A549 (cell line): Measurements from ENCODE around the gene SLC6A12. TPM values are rescaled to one million over a fixed set of nuclear protein-coding genes. Genes with fewer than 3 reads are reported as not detected.
A peak's percentile ranks its signal among the peaks of the same experiment; 100 is the strongest.

Experiments
- ATAC-seq, 2 experiments: fragments of 200-7000 bp in 1 of 2; fragments of >200 bp in 1 of 2; cut with Nextera tagmentation in 1 of 2; cut with Tn5 transposase in 1 of 2; 3 replicates each; pipeline versions ENCODE4 v1.8.0 to v1.9.1; 2018 to 2020; ENCODE audit warnings: mild to moderate bottlenecking in 1 of 2, moderate library complexity in 1 of 2
- CTCF ChIA-PET: fragments of 300-600 bp; sonication (Branson Sonifier 250); formaldehyde crosslinking; extraction: SDS; loops from one replicate; lab custom pipeline; 2021; ENCODE audit warnings: antibody characterized with exemption, inconsistent platforms; lab: Yijun Ruan, JAX
- POLR2A ChIA-PET: fragments of 350-600 bp; formaldehyde crosslinking; extraction: SDS; loops from one replicate; lab custom pipeline; 2021; ENCODE audit warnings: antibody characterized with exemption, inconsistent platforms; lab: Yijun Ruan, JAX
- DNase-seq, 2 experiments: peaks; one replicate each; pipeline versions ENCODE4 v3.0.0 to v3.0.0-alpha.2; 2011 to 2016; ENCODE audit warnings: low read depth in 1 of 2, low spot score in 1 of 2
- FAIRE-seq: peaks from 2 replicates; lab custom pipeline; 2011; peaks lifted over from hg19 to GRCh38; lab: Jason Lieb, UNC
- H3K27ac ChIP-seq, 2 experiments: fragments of >200 bp; sonication (Bioruptor Twin); formaldehyde crosslinking; 3 replicates each; pipeline ENCODE4 v1.5.1; 2016 to 2017
- H3K4me1 ChIP-seq: fragments of >200 bp; sonication (Bioruptor Twin); formaldehyde crosslinking; 3 replicates; pipeline ENCODE4 v1.6.1; 2016
- H3K4me2 ChIP-seq: fragments of >200 bp; sonication (Bioruptor Twin); formaldehyde crosslinking; 3 replicates; pipeline ENCODE4 v1.6.1; 2016
- H3K4me3 ChIP-seq: fragments of >200 bp; sonication (Bioruptor Twin); formaldehyde crosslinking; 3 replicates; pipeline ENCODE4 v1.5.1; 2016
- H3K9me3 ChIP-seq: fragments of >200 bp; sonication (Bioruptor Twin); formaldehyde crosslinking; 3 replicates; pipeline ENCODE4 v1.6.1; 2016
- ATOH8 ChIP-seq: fragments of 250-450 bp; sonication (Bioruptor Pico); IDR thresholded peaks from 2 replicates; pipeline ENCODE4 v1.5.0; 2020; ENCODE audit warnings: low read depth, mild to moderate bottlenecking, moderate library complexity
- BHLHE40 ChIP-seq: IDR thresholded peaks from 2 replicates; pipeline ENCODE4 v1.6.1; 2012; ENCODE audit warnings: low read depth, low read length, inconsistent platforms
- CBX2 ChIP-seq: fragments of 200-600 bp; sonication (generic); IDR thresholded peaks from 2 replicates; pipeline ENCODE4 v1.6.1; 2016; ENCODE audit warnings: low read depth, mild to moderate bottlenecking, borderline replicate concordance
- CBX8 ChIP-seq: fragments of 200-600 bp; sonication (generic); IDR thresholded peaks from 2 replicates; pipeline ENCODE4 v1.6.1; 2016
- CEBPB ChIP-seq, 2 experiments: fragments of >200 bp in 1 of 2; sonication (Bioruptor Twin) in 1 of 2; formaldehyde crosslinking in 1 of 2; IDR thresholded peaks; 2 replicates each; pipeline ENCODE4 v1.6.1; 2012 to 2016
- E2F6 ChIP-seq: IDR thresholded peaks from 2 replicates; pipeline ENCODE4 v1.6.1; 2012; ENCODE audit warnings: low read depth, borderline replicate concordance
- EP300 ChIP-seq, 2 experiments: fragments of >200 bp; sonication (Bioruptor Twin); formaldehyde crosslinking; IDR thresholded peaks; 2 replicates in 1 of 2; 3 replicates in 1 of 2; pipeline ENCODE4 v1.6.1; 2016 to 2017
- ESRRA ChIP-seq: fragments of 150-350 bp; IDR thresholded peaks from 2 replicates; pipeline ENCODE4 v1.6.1; 2014; ENCODE audit warnings: mild to moderate bottlenecking, low read length, borderline replicate concordance
- FOSL2 ChIP-seq, 2 experiments: fragments of 450-650 bp in 1 of 2; fragments of >200 bp in 1 of 2; sonication (Bioruptor Twin) in 1 of 2; formaldehyde crosslinking; IDR thresholded peaks; 2 replicates each; pipeline versions ENCODE4 v1.5.0 to v1.6.1; 2016 to 2020; ENCODE audit warnings: mild to moderate bottlenecking in 1 of 2, moderate library complexity in 1 of 2
- JUNB ChIP-seq: fragments of >200 bp; sonication (Bioruptor Twin); formaldehyde crosslinking; IDR thresholded peaks from 2 replicates; pipeline ENCODE4 v1.6.1; 2016
- KDM1A ChIP-seq: fragments of 200-600 bp; sonication (generic); IDR thresholded peaks from 2 replicates; pipeline ENCODE4 v1.6.1; 2016; ENCODE audit warnings: low read depth, mild to moderate bottlenecking
- MAFK ChIP-seq: fragments of 450-650 bp; IDR thresholded peaks from 2 replicates; pipeline ENCODE4 v1.6.1; 2014; ENCODE audit not compliant: partially characterized antibody
- MAZ ChIP-seq: fragments of 150-350 bp; IDR thresholded peaks from 2 replicates; pipeline ENCODE4 v1.6.1; 2014; ENCODE audit warnings: antibody characterized with exemption, low read depth, low read length, borderline replicate concordance
- MYC ChIP-seq: IDR thresholded peaks from 2 replicates; pipeline ENCODE4 v1.6.1; 2012; ENCODE audit warnings: mild to moderate bottlenecking, inconsistent platforms, low read length, improper control_type of control experiment, borderline replicate concordance
- NR3C1 ChIP-seq: fragments of >200 bp; sonication (Bioruptor Twin); formaldehyde crosslinking; IDR thresholded peaks from 3 replicates; pipeline ENCODE4 v1.6.1; 2017
- RAD21 ChIP-seq, 2 experiments: fragments of >200 bp in 1 of 2; sonication (Bioruptor Twin) in 1 of 2; formaldehyde crosslinking in 1 of 2; IDR thresholded peaks in 1 of 2; conservative IDR thresholded peaks in 1 of 2; 2 replicates in 1 of 2; 3 replicates in 1 of 2; pipeline ENCODE4 v1.6.1; 2012 to 2018; ENCODE audit warnings: inconsistent platforms in 1 of 2
- SMC3 ChIP-seq: fragments of >200 bp; sonication (Bioruptor Twin); formaldehyde crosslinking; IDR thresholded peaks from 3 replicates; pipeline ENCODE4 v1.6.1; 2018; ENCODE audit warnings: inconsistent platforms
- TFCP2L1 ChIP-seq: fragments of 250-450 bp; sonication (Bioruptor Pico); IDR thresholded peaks from 2 replicates; pipeline ENCODE4 v1.5.0; 2021; ENCODE audit warnings: mild to moderate bottlenecking
- WGBS: methylation state at CpG from one replicate; pipeline ENCODE4 v1.1.6; 2017; ENCODE audit errors: missing lambda C conversion rate; 5-methylcytosine and 5-hydroxymethylcytosine counted together
- polyA plus RNA-seq, 4 experiments: library from polyadenylated mRNA; depleted of rRNA in 3 of 4; stranded (reverse); fragments of >200 nt; fragmentation: RNase III in 1 of 4; extraction: RNeasy Plus Mini Kit Qiagen cat#74134 plus additional on column Dnase treatment in 1 of 4; gene quantifications; 2 replicates in 3 of 4; 3 replicates in 1 of 4; pipeline ENCODE4 v1.2.3, GENCODE V29; 2011 to 2017
- TF ChIP-seq, protein P1 (sequence below): IDR thresholded peaks from 2 replicates; pipeline ENCODE4 v1.6.1; 2012
- TF ChIP-seq, protein P2 (sequence below): fragments of >200 bp; sonication (Bioruptor Twin); formaldehyde crosslinking; IDR thresholded peaks from 3 replicates; pipeline ENCODE4 v1.5.1; 2016
- TF ChIP-seq, protein P3 (sequence below): fragments of 150-350 bp; IDR thresholded peaks from 2 replicates; pipeline ENCODE4 v1.6.1; 2014; ENCODE audit warnings: low read depth, mild to moderate bottlenecking, low read length
- TF ChIP-seq, protein P4 (sequence below): fragments of 200-600 bp; sonication (generic); IDR thresholded peaks from 2 replicates; pipeline ENCODE4 v1.6.1; 2016; ENCODE audit warnings: antibody characterized with exemption, mild to moderate bottlenecking, moderate library complexity

Gene SLC6A12
- polyA plus RNA-seq, 2 of the 4 experiments (the other 2 are of a cell fraction): 0.78 to 4.4 TPM

- DNase-seq (peak; percentile 84 to 88), FAIRE-seq (peak; percentile 13), ATAC-seq (peak; percentile 94 to 99)
- TF ChIP-seq NR3C1 (no peak), MYC (no peak), BHLHE40 (0 out of 2 replicates have a peak, but pooled peaks have one; percentile 6), CBX8 (no peak), MAZ (0 out of 2 replicates have a peak, but pooled peaks have one; percentile 49), ESRRA (no peak), RAD21 (conservative IDR thresholded peaks at IDR 0.05 in 1 of 2, IDR thresholded peaks at IDR 0.05 in 1 of 2) (peak; percentile 76 to 79), E2F6 (no peak), SMC3 (peak; percentile 69)
- TF ChIP-seq, protein P1, sequence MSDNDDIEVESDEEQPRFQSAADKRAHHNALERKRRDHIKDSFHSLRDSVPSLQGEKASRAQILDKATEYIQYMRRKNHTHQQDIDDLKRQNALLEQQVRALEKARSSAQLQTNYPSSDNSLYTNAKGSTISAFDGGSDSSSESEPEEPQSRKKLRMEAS: 0 out of 2 replicates have a peak, but pooled peaks have one; percentile 20
- TF ChIP-seq, protein P2, sequence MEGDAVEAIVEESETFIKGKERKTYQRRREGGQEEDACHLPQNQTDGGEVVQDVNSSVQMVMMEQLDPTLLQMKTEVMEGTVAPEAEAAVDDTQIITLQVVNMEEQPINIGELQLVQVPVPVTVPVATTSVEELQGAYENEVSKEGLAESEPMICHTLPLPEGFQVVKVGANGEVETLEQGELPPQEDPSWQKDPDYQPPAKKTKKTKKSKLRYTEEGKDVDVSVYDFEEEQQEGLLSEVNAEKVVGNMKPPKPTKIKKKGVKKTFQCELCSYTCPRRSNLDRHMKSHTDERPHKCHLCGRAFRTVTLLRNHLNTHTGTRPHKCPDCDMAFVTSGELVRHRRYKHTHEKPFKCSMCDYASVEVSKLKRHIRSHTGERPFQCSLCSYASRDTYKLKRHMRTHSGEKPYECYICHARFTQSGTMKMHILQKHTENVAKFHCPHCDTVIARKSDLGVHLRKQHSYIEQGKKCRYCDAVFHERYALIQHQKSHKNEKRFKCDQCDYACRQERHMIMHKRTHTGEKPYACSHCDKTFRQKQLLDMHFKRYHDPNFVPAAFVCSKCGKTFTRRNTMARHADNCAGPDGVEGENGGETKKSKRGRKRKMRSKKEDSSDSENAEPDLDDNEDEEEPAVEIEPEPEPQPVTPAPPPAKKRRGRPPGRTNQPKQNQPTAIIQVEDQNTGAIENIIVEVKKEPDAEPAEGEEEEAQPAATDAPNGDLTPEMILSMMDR: peak; percentile 70
- TF ChIP-seq, protein P3, sequence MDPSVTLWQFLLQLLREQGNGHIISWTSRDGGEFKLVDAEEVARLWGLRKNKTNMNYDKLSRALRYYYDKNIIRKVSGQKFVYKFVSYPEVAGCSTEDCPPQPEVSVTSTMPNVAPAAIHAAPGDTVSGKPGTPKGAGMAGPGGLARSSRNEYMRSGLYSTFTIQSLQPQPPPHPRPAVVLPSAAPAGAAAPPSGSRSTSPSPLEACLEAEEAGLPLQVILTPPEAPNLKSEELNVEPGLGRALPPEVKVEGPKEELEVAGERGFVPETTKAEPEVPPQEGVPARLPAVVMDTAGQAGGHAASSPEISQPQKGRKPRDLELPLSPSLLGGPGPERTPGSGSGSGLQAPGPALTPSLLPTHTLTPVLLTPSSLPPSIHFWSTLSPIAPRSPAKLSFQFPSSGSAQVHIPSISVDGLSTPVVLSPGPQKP: no peak
- Histone ChIP-seq H3K4me1 (no peaks in the 10 kb centered on the region), H3K4me2 (peak overlapping the region; percentile 56), H3K4me3 (no peak overlapping the region), H3K27ac (peak overlapping the region in 1 of 2 experiments; percentile 60; a peak in 2 of 6 replicates), H3K9me3 (no peaks in the 10 kb centered on the region)
- POLR2A ChIA-PET: interaction anchor here (0.6 kb wide), 1 partner anchor 87 kb away, joined by 3 read pairs; no protein-coding TSS in a partner anchor
- whole genome bisulfite sequencing: 48% methylated on average over 4 of the region's 17 CpGs
- CTCF ChIA-PET: interaction anchor here (0.7 to 3.1 kb wide), 21 partner anchors 8 to 327 kb away, joined by 3 to 20 read pairs (median 5); no protein-coding TSS in a partner anchor
Observed at GRCh38 chr12:219891-220352, 6.0 kb upstream of the SLC6A12 start.

- ChIA-PET POLR2A (no interaction called here), CTCF (interaction anchor here (0.7 to 3.1 kb wide), 15 partner anchors 11 to 328 kb away, joined by 3 to 20 read pairs (median 5); no protein-coding TSS in a partner anchor)
- Histone ChIP-seq H3K4me1 (peaks cover 5% of the 10 kb centered on the region; the same call in 2 of the 3 replicates), H3K9me3 (no peaks in the 10 kb centered on the region), H3K27ac (no peak overlapping the region), H3K4me2 (no peak overlapping the region), H3K4me3 (no peak overlapping the region)
- DNase-seq (no peak), FAIRE-seq (no peak), ATAC-seq (no peak)
- 75% methylated on average over 30 of the region's 30 CpGs for WGBS
- no peak for TF ChIP-seq FOSL2 (IDR thresholded peaks at IDR 0.05)
- TF ChIP-seq FOSL2 (CRISPR knock-in tag; IDR thresholded peaks at IDR 0.05): no peak
- no peak for TF ChIP-seq JUNB
- no peak for TF ChIP-seq MAFK
- no peak for TF ChIP-seq NR3C1
- TF ChIP-seq CBX8: no peak
- TF ChIP-seq CEBPB (IDR thresholded peaks at IDR 0.05): no peak
- TF ChIP-seq, protein P4, sequence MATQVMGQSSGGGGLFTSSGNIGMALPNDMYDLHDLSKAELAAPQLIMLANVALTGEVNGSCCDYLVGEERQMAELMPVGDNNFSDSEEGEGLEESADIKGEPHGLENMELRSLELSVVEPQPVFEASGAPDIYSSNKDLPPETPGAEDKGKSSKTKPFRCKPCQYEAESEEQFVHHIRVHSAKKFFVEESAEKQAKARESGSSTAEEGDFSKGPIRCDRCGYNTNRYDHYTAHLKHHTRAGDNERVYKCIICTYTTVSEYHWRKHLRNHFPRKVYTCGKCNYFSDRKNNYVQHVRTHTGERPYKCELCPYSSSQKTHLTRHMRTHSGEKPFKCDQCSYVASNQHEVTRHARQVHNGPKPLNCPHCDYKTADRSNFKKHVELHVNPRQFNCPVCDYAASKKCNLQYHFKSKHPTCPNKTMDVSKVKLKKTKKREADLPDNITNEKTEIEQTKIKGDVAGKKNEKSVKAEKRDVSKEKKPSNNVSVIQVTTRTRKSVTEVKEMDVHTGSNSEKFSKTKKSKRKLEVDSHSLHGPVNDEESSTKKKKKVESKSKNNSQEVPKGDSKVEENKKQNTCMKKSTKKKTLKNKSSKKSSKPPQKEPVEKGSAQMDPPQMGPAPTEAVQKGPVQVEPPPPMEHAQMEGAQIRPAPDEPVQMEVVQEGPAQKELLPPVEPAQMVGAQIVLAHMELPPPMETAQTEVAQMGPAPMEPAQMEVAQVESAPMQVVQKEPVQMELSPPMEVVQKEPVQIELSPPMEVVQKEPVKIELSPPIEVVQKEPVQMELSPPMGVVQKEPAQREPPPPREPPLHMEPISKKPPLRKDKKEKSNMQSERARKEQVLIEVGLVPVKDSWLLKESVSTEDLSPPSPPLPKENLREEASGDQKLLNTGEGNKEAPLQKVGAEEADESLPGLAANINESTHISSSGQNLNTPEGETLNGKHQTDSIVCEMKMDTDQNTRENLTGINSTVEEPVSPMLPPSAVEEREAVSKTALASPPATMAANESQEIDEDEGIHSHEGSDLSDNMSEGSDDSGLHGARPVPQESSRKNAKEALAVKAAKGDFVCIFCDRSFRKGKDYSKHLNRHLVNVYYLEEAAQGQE: no peak
- no peak for TF ChIP-seq TFCP2L1 (CRISPR knock-in tag)
- TF ChIP-seq KDM1A: no peak
- no peak for TF ChIP-seq CBX2
- TF ChIP-seq E2F6: no peak
- TF ChIP-seq EP300 (IDR thresholded peaks at IDR 0.05): no peak
- TF ChIP-seq ATOH8: no peak
Observed at GRCh38 chr12:218728-219590, 5.0 kb upstream of the SLC6A12 start.
